Erythroblast (primary cell): ENCODE data around the gene RALGPS1.

ENCODE experiments used
- DNase-seq, 2 experiments: peaks; one replicate each; lab custom pipeline; 2025; lab: John Stamatoyannopoulos, UW
- GATA1 ChIP-seq: IDR thresholded peaks from 2 replicates; pipeline ENCODE4 v1.6.1; 2011; ENCODE audit warnings: low read depth, mild to moderate bottlenecking, control low read depth, low read length, moderate library complexity
- POLR2A ChIP-seq: IDR thresholded peaks from 2 replicates; pipeline ENCODE4 v1.6.1; 2011; ENCODE audit warnings: mild to moderate bottlenecking, low read length

The RALGPS1 gene

DNA sequence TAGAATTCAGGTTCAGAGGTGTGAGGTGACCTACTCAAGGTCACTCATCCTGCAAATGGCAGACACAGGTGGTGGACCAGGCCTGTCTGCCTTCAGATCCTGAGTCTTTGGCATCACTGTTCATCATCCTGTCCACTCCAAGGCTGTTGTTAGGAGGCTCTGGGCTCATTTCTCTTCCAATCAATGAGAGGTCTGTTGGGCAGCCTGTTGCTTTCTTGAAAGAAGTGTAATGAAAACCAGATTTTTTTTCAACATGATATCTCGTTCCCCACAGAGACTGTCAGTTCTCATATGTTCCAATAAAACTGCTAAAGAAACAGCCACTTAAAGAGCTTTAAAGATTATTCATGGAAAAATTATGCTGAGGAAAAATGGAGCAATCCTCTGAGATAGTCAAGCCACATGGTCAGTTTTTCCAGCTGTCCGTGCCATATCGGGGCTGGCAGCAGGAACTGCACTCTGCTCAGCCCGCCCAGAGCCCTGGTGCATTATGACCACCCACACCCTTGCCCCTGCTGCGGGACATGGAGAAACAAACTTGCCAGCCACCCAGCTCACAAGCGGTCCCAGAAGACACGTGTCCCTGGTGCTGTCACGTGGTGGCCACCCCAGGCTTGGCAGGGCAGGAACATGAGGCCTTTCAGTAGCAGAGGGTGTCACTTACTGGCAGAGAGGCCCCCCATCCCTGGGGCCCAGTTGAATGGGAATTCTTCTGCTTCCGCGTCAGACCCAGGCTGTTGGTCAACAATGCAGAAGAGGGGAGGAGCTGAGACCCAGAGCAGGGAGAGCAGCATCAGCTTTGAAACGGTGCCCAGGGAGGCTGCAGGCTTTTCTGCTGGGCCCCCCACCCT, 271.6 kb downstream of the RALGPS1 start:
- no peak for DNase-seq
- TF ChIP-seq GATA1 (no peak), POLR2A (no peak)

DNA sequence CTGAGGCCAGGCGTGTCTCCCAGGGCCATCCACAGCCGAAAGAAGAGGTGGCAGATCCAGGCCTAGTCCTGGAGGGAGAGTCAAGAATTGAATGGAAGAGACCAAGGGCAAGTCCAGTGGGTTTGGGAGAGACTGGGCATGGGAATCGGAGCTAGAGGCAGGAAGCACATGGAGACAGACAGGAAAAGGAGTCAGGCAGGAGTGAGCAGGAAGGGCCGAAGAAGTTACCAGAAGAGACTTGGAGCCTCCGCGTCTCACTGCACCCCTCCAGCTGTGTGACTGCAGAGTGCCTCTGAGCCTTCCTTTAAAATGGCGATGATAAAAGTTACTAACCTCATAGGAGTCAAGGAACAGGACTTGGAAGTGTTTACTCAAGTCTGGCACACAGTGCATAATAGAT, 272.2 kb downstream of the RALGPS1 start:
- no peak for TF ChIP-seq GATA1
- no peak for TF ChIP-seq POLR2A
- no peak for DNase-seq

DNA sequence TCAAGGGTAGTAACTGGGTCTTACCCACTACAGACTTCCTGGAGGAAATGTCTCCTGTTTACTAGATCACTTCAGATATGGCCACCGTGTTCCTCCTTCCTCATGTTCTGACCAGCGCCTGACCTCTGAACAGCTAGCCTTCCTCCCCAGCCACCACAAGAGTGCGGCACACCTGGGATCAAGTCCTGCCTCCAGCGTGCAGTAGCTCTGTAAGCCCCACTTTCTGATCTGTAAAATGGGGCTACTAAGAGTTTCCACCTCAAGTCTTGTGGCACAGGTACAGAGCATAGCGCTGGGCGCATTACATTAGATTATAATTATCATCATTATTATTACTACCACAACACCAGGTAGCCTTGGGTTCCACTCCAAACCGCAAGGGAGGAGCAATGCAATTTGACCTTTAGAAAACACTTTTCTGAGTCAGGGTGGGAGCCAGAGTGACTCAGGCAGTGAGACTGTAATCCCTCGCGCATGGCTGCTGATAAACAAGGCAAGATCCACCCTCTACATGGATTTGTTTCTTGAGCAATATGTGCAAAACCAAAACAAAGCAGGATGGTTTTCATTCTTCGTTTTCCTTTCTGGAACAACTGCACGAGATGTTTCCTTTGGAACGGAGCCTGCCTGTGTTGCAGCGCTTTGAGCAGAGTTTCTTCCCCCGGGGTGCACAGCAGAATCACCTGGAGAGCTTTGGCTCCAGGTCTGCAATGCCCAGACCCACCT, 272.8 kb downstream of the RALGPS1 start:
- DNase-seq = peak in 1 of 2 experiments; percentile 31
- TF ChIP-seq GATA1 (no peak), POLR2A (no peak)

DNA sequence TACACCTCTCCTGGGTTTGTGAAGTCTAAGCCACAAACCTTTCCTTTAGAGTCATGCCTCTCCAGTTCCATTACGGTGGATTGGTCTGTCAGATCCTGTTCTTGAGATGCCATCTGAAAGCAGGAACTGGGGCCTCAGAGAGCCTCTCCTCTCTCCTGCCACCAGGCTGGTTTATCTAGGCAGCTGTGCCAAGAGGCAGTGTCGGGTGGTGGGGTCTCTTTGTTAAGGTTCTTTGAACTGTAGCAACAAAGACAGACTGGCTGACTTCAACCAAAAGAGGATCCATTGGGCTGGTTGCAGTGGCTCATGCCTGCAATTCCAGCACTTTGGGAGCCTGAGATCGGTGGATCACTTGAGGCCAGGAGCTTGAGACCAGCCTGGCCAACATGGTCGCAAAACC, 273.8 kb downstream of the RALGPS1 start:
- DNase-seq = no peak
- TF ChIP-seq POLR2A = no peak
- no peak for TF ChIP-seq GATA1

DNA sequence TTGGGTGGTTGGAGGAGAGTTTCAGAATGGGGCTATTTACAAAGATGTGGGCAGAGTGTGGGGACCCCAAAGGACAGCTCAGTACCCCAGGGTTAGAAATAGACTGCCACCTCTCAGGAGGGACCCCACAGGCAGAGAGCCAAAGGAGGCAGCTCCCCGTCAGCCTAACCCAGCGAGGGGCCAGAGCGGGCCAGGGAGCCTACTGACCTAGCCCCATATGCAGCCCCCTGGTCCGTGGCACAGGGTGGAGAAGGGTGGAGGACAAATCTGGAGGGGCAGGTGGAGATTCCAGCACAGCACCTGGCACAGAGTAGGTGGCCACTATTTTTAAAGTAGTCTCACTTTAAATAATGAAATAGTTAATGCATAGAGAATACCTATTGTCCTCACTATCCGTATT, 275.0 kb downstream of the RALGPS1 start:
- DNase-seq = no peak
- no peak for TF ChIP-seq POLR2A
- no peak for TF ChIP-seq GATA1

DNA sequence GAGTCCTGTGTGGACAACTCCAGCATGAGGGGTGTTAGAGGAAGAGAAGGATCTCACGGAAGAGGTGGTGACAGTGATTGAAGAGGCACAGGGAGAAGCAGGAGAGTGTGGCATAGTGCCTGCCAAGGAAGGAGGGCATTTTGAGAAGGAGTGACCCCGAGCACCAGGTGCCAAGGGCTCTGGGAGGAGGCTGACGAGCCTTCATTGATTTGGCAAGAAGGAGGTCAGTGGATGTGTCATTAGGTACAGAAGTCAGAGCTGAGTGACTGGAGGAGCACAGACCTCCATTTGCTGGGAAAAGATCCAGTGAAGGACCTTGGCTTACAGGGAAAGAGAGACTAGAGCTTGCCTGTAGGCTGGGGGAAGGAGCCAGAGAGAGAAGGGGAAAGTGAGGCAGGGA, 278.2 kb downstream of the RALGPS1 start:
- TF ChIP-seq POLR2A (no peak), GATA1 (no peak)
- no peak for DNase-seq

DNA sequence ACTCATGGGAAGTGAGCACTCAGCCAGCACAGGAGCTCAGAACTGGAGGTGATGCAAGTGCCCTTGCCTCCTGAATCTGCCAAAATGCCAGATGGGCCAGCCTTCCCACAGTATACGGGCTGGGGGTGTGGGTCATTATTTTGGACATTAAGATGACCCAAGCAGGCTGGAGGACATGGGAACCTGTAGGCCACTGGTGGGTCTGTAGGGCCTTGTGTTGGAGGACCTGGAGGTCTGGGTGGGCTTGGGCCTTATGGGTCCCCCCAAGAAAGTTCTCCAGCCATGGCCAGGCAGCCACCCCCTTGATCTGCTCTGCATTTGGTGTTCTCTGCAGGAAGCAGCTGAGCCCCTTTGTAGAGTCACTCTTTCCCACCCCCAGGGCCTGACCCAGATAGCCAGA, 278.9 kb downstream of the RALGPS1 start:
- TF ChIP-seq POLR2A = no peak
- no peak for TF ChIP-seq GATA1
- no peak for DNase-seq

DNA sequence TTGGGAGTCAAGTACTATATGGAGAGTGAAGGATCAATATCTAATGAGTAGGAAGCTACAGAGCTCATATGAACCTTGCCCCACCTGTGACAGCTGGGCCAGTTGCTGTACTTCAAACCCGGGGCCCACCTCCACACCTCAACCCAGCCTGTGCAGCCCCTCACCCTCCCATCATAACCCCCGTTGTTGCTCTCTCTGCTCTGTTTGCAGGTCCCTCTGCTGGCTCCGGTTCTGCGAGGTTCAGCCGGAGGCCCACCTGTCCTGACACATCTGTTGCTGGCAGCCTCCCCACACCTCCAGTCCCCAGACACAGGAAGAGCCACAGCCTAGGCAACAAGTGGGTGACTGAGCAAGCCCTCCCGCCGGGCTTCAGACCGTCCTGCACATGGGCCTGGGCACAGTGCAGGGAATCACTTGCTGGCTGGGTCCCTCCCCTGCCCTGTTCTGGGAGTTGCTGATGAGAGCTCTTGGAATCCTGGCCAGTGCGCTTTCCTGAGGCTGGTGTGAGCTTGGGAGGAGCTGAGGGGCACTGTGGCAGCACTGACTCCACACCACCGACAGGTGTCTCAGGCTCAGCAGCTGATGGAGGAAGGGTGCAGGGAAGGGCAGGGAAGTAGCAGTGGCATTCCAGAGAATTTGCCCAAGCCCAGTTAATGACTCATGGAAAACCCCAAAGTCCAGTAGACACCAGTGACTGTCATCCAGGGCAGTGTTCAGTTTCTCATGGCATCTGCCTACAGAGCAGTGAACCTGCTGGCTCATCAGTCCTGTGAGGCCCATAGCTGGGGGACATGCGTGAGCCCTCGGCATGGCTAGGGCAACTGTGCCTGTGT, 280.5 kb downstream of the RALGPS1 start:
- no peak for DNase-seq
- TF ChIP-seq GATA1 (no peak), POLR2A (no peak)

DNA sequence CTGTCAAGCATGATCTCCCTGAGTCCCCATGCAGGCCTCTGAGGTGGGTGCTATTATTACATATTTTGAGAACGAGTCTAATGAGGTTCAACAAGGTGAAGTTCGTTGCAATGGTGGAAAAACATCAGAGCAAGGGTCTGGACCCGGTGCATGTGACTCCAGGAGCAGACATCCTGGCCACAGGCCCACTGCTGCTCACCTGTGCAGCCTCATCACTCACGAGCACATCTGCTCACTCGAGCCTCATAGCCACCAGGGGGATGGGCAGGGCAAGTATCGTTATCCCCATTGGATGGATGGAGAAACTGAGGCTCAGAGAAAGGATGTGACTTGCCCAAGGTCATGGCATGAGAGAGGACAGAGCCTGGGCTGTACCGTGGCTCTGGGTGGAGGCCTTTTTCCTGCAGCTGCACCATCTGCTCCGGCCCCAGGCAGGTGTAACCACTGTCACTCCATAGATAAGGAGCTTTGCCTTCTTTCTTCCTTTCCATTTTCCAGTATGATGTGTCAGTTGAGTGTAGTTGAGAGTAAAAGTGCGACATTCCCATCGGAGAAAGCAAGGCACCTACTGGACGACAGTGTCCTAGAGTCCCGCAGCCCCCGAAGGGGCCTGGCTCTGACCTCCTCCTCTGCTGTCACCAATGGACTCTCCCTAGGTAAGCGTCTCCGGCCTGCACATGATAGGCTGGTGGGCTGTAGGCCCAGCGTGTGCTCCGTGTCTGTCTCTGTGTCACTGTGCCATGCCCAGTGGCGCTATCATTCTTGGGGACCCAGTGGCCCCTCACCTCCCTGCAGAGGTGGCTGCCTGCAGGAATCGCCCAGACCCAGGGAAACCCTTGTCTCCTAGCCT, 281.6 kb downstream of the RALGPS1 start:
- DNase-seq = no peak

DNA sequence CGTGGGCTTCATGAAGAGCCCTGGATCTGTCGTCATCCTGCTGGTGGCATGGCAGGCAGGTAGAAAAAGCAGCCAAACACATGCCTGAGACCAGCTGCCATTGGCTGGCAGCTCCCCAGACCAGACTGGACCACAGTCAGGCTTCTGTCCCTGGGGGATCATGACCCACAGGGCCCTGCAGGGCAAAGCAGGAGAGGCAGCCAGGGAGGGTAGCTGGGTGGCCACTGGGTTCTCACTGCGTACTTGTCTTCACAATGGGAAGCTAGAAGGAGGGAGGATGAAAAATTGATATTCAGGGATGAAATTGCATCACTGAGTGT, 282.2 kb downstream of the RALGPS1 start:
- no peak for TF ChIP-seq POLR2A
- no peak for TF ChIP-seq GATA1
- DNase-seq = no peak

More for the DNA sequence above, 281.6 kb downstream of the RALGPS1 start:
- TF ChIP-seq POLR2A (no peak), GATA1 (no peak)

DNA sequence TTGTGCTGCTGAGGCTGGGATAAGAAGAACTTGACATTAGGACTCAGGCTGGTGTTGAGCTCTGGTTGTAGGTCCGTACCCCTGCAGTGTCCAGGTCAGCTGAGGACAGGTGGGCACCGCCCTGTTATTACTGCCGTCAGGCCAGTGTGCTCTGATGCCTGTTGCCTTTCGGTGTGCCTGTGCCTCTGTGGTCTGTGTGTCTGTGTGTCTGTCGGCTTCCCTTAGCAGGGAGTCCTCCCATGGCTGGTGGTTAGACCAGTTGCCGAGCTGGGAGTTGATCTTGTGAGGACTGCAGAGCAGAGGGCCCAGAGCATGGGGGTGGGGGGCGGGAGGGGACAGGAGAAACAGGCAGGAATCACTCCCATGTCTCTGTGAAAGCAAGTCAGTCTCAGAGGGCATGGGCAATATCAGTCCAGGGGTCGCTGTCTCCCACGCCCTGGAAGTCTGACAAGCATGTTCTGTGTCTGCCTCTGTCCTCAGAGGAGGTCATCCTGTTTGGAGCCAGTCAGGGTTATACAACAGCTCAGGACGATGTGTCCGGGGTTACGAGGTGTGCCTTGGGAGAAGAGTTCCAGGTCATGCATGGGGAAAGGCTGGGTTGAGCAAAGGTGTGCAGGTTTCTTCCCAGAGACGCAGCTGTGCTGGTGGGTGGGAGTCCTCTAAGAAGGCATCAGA, 282.7 kb downstream of the RALGPS1 start:
- DNase-seq = no peak
- TF ChIP-seq GATA1 = no peak
- TF ChIP-seq POLR2A = no peak

DNA sequence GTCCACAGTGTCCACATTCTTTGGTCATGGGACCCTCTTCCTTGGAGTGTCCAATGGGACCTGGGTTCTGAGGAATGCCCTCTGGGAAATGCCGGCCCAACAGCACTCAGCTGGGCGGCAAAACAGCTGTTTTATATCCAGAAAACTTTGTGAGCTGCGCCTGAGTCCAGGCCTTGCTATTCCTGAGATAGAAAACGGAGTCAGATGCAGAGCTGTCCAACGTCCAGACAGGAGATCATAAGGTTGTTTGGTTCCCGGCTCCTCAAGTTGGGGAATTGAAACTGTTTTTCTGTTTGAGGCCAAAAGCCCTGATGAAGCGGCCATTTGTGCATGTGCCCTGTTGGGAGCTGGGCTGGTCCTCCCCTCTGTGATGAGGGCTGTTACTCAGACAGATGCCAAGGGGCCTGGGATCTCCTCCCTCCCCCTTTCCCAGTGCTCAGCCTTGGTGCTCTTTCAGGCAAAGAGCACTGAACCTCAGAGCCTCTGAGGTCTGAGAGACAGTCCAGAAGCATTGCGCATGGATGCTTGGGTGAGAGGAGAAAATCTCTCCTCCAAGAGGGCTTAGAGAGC, 283.4 kb downstream of the RALGPS1 start:
- DNase-seq = no peak
- TF ChIP-seq GATA1 (no peak), POLR2A (no peak)

DNA sequence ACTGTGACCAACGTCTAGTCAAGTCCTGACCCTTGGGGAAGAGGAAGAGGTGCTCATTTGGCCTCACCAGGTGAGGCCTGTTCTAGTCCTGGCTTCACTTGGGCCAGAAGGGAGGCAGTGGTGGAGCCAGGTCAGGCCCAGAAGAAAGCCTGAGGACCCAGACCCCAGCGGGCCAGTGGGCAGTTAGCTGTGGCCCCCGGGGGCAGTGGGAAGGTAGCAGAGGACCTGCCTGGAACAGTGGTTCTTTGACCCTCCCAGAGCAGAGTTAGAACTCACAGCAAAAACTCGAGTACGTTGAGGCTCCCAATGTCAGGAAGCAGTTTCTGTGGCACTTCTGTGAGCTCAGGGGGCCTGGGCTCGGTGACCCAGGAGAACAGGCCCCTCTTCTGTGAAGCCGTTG, 284.0 kb downstream of the RALGPS1 start:
- TF ChIP-seq GATA1 (no peak), POLR2A (no peak)
- DNase-seq = no peak
